Breast epithelium (tissue), 4 donors: ENCODE results near the gene NCDN. TPM values are rescaled to one million over a fixed set of nuclear protein-coding genes. Genes with fewer than 3 reads are reported as not detected.
A peak's percentile ranks its signal among the peaks of the same experiment; 100 is the strongest.

ENCODE experiments used
- DNase-seq, 2 donors: peaks; one replicate each; pipeline ENCODE4 v3.0.0-alpha.2; 2019; ENCODE audit warnings: low spot score in 2 of 2
- H3K27ac ChIP-seq, 2 donors: fragments of 200-600 bp; sonication (generic) in 1 of 2; one replicate each; pipeline ENCODE4 v1.5.1; 2016 to 2019; ENCODE audit warnings: mild to moderate bottlenecking in 1 of 2
- H3K27me3 ChIP-seq, 2 donors: fragments of 200-600 bp; sonication (generic) in 1 of 2; one replicate each; pipeline versions ENCODE4 v1.5.1 to v1.6.0; 2017 to 2019; ENCODE audit warnings: control low read depth in 1 of 2, mild to moderate bottlenecking in 1 of 2
- H3K36me3 ChIP-seq: fragments of 200-600 bp; one replicate; pipeline ENCODE4 v1.5.1; 2019
- H3K4me1 ChIP-seq, 2 donors: fragments of 200-600 bp; sonication (generic); one replicate each; pipeline ENCODE4 v1.5.1; 2016 to 2019; ENCODE audit warnings: control low read depth in 1 of 2
- H3K4me3 ChIP-seq, 3 donors: fragments of 200-600 bp; sonication (generic); 1 replicate in 2 of 3; 2 replicates in 1 of 3; pipeline ENCODE4 v1.5.1; 2016 to 2019; ENCODE audit warnings: mild to moderate bottlenecking in 3 of 3, moderate library complexity in 2 of 3
- H3K9me3 ChIP-seq, 2 donors: fragments of 200-600 bp; sonication (generic) in 1 of 2; one replicate each; pipeline ENCODE4 v1.5.1; 2016 to 2019; ENCODE audit warnings: control low read depth in 1 of 2
- CTCF ChIP-seq, 3 donors: fragments of 450-650 bp; IDR thresholded peaks; one replicate each; pipeline ENCODE4 v1.5.1; 2016 to 2017; ENCODE audit warnings: antibody characterized with exemption in 3 of 3, mild to moderate bottlenecking in 3 of 3, moderate library complexity in 3 of 3
- POLR2A ChIP-seq: fragments of 450-650 bp; IDR thresholded peaks from one replicate; pipeline ENCODE4 v1.6.1; 2016; ENCODE audit warnings: antibody characterized with exemption, mild to moderate bottlenecking, moderate library complexity
- POLR2AphosphoS5 ChIP-seq, 3 donors: sonication (generic); formaldehyde crosslinking; IDR thresholded peaks; one replicate each; pipeline ENCODE4 v1.6.1; 2017; ENCODE audit warnings: antibody characterized with exemption in 3 of 3
- intact Hi-C: fragments of 100-400 bp; cut with DNase I; formaldehyde crosslinking; loops from one replicate; pipeline ENCODE4 v1.15.1; 2023; ENCODE audit warnings: low total_unique reads
- total RNA-seq, 3 donors: library from RNA; depleted of rRNA; stranded (reverse); fragments of >200 nt; gene quantifications; one replicate each; pipeline ENCODE4 v1.1.0, GENCODE V29; 2016

The NCDN gene
- total RNA-seq, 3 donors from 2014 or later, result 9.9 to 22.3 (median 16.2) TPM

GRCh38 chr1:35564037-35564883 lies 6.7 kb downstream of the NCDN start:
- intact Hi-C loops, result loop anchor here (10.0 kb wide), 1 partner anchor 119 kb away; no protein-coding TSS in a partner anchor
- Histone ChIP-seq H3K9me3 (no peaks in the 10 kb centered on the region), H3K36me3 (no peaks in the 10 kb centered on the region), H3K27me3 (no peaks in the 10 kb centered on the region), H3K4me1 (peaks cover 0 to 5% of the 10 kb centered on the region in 2 donors), H3K27ac (no peak overlapping the region), H3K4me3 (no peak overlapping the region)
- TF ChIP-seq CTCF (IDR thresholded peaks at IDR 0.05) (peak; percentile 34 to 68 (median 57)), POLR2A (no peak)
- DNase-seq, result peak; percentile 60 to 81

GRCh38 chr1:35564884-35565741 lies 7.5 kb downstream of the NCDN start:
- Histone ChIP-seq H3K36me3 (no peaks in the 10 kb centered on the region), H3K27ac (no peak overlapping the region), H3K27me3 (no peaks in the 10 kb centered on the region), H3K4me3 (no peak overlapping the region), H3K4me1 (peaks cover 0 to 5% of the 10 kb centered on the region in 2 donors), H3K9me3 (no peaks in the 10 kb centered on the region)
- TF ChIP-seq POLR2AphosphoS5 (IDR thresholded peaks at IDR 0.05), result no peak
- TF ChIP-seq CTCF (IDR thresholded peaks at IDR 0.05), result peak in 1 of 3 donors; percentile 6
- intact Hi-C loops, result loop anchor here (10.0 kb wide), 1 partner anchor 120 kb away; no protein-coding TSS in a partner anchor
- DNase-seq, result no peak

- Histone ChIP-seq H3K9me3 (no peaks in the 10 kb centered on the region), H3K4me3 (no peak overlapping the region), H3K27me3 (no peaks in the 10 kb centered on the region), H3K36me3 (no peaks in the 10 kb centered on the region), H3K27ac (no peak overlapping the region), H3K4me1 (peaks cover 0 to 5% of the 10 kb centered on the region in 2 donors)
- no peak for DNase-seq
- no peak for TF ChIP-seq CTCF (IDR thresholded peaks at IDR 0.05)
- TF ChIP-seq POLR2AphosphoS5 (IDR thresholded peaks at IDR 0.05), result no peak
- intact Hi-C loops, result loop anchor here (10.0 kb wide), 1 partner anchor 121 kb away; no protein-coding TSS in a partner anchor
Measured at GRCh38 chr1:35565742-35566133, 8.1 kb downstream of the NCDN start.

- TF ChIP-seq POLR2AphosphoS5 (IDR thresholded peaks at IDR 0.05) (no peak), CTCF (IDR thresholded peaks at IDR 0.05) (no peak), POLR2A (no peak)
- Histone ChIP-seq H3K4me1 (no peaks in the 10 kb centered on the region), H3K4me3 (no peak overlapping the region), H3K27me3 (no peaks in the 10 kb centered on the region), H3K36me3 (no peaks in the 10 kb centered on the region), H3K27ac (no peak overlapping the region), H3K9me3 (no peaks in the 10 kb centered on the region)
- intact Hi-C loops, result loop anchor here (10.0 kb wide), 1 partner anchor 123 kb away; no protein-coding TSS in a partner anchor
- DNase-seq, result no peak
Measured at GRCh38 chr1:35567947-35568558, 10.5 kb downstream of the NCDN start.
